Heart left ventricle (tissue), 16 donors: ENCODE measurements around the gene ZNF862. TPM values are rescaled to one million over a fixed set of nuclear protein-coding genes. Genes with fewer than 3 reads are reported as not detected.

Source experiments
- ATAC-seq, 4 donors: fragments of 200-7000 bp; cut with Tn5 transposase; one replicate each; pipeline ENCODE4 v1.9.1; 2020 to 2022; ENCODE audit warnings: moderate library complexity in 4 of 4, mild to moderate bottlenecking in 3 of 4, moderate number of reproducible peaks in 1 of 4
- DNase-seq, 5 donors: peaks; one replicate each; pipeline ENCODE4 v3.0.0-alpha.2; 2020
- H3K27ac ChIP-seq, 12 donors: fragments of 200-600 bp; sonication (generic) in 4 of 12; one replicate each; pipeline versions ENCODE4 v1.5.0 to v1.8.0; 2016 to 2022; ENCODE audit warnings: mild to moderate bottlenecking in 2 of 12
- H3K27me3 ChIP-seq, 9 donors: fragments of 200-600 bp; sonication (generic) in 2 of 9; one replicate each; pipeline versions ENCODE4 v1.5.1 to v1.8.0; 2016 to 2022; ENCODE audit warnings: mild to moderate bottlenecking in 3 of 9
- H3K36me3 ChIP-seq, 9 donors: fragments of 200-600 bp; sonication (generic) in 2 of 9; one replicate each; pipeline versions ENCODE4 v1.5.0 to v1.8.0; 2018 to 2022; ENCODE audit warnings: mild to moderate bottlenecking in 2 of 9
- H3K4me1 ChIP-seq, 12 donors: fragments of 200-600 bp; sonication (generic) in 4 of 12; one replicate each; pipeline versions ENCODE4 v1.5.0 to v1.8.0; 2016 to 2022; ENCODE audit warnings: mild to moderate bottlenecking in 3 of 12
- H3K4me3 ChIP-seq, 12 donors: fragments of 200-600 bp; sonication (generic) in 4 of 12; one replicate each; pipeline versions ENCODE4 v1.5.0 to v1.8.0; 2017 to 2022; ENCODE audit warnings: mild to moderate bottlenecking in 9 of 12, moderate library complexity in 4 of 12
- H3K9me3 ChIP-seq, 12 donors: fragments of 200-600 bp; sonication (generic) in 4 of 12; one replicate each; pipeline versions ENCODE4 v1.5.0 to v1.8.0; 2016 to 2022; ENCODE audit warnings: mild to moderate bottlenecking in 1 of 12
- CTCF ChIP-seq, 12 donors: fragments of 200-600 bp; sonication (generic) in 4 of 12; IDR thresholded peaks; one replicate each; pipeline versions ENCODE4 v1.5.0 to v1.8.0; 2018 to 2022; ENCODE audit warnings: antibody characterized with exemption in 12 of 12, mild to moderate bottlenecking in 5 of 12
- POLR2A ChIP-seq, 2 donors: fragments of 450-650 bp; IDR thresholded peaks; one replicate each; pipeline ENCODE4 v1.6.1; 2017; ENCODE audit warnings: antibody characterized with exemption in 2 of 2, mild to moderate bottlenecking in 2 of 2, moderate library complexity in 2 of 2
- WGBS, 4 donors: extraction: QIAGEN DNeasy Blood & Tissue Kit in 2 of 4; methylation state at CpG; one replicate each; pipeline versions ENCODE4 v1.1.5 to v1.1.7; 2013 to 2018; 5-methylcytosine and 5-hydroxymethylcytosine counted together
- intact Hi-C, 10 donors: fragments of 100-400 bp; cut with DNase I; formaldehyde crosslinking; loops; one replicate each; pipeline versions ENCODE4 v1.11.1 to v1.14.2; 2022
- polyA plus RNA-seq, 2 donors: library from polyadenylated mRNA; stranded (reverse); fragments of 200-250 nt; gene quantifications; one replicate each; pipeline ENCODE4 v1.2.3, GENCODE V29; 2013
- total RNA-seq, 9 donors: library from RNA; depleted of rRNA in 2 of 9; stranded (reverse); fragments of >200 nt in 2 of 9; fragmentation: NEBNext Ultra II Directional in 3 of 9; extraction: Animal tissue kit (Norgen Biotek cat#: 25700) in 3 of 9; gene quantifications; one replicate each; pipeline versions ENCODE4 v1.1.0 to v1.2.4, GENCODE V29; 2016 to 2023
- donor health status: ischemic (EF 13 %, LVEDD 7.1; RV severe dilation, severe dysfunction).
- donor health status: healthy with polysubstance abuse.
- donor health status: DM: no; HTN: yes; CAD: no.
- donor health status: DM: no; HTN: no; CAD: no.
- donor health status: ischemic (EF 25% LVEDD 6.9; RV normal size, moderate dysfunction).
- donor health status: ischemic (EF 25% LVEDD 5.7; RV mildly dilated, moderate dysfunction).
- donor health status: healthy.
- donor health status: DM: yes; HTN: yes; CAD: no.
- donor health status: ischemic (EF 35%, LVEDD 5.7; RV mildly dilated, moderate dysfunction).
- donor health status: nonischemic (EF 11% LVEDD 7.7; RV severe dilation, severe dysfunction).
- donor health status: DM: yes; HTN: yes; CAD: no.
- donor health status: PGD.
- donor health status: ischemic (EF 29% LVEDD 5.4; RV normal size, mild dysfunction).
- donor health status: nonischemic (EF 23%, LVEDD 6.1; RV moderate dilation, normal function).

Gene ZNF862
- total and polyA plus RNA-seq, 11 donors = 6.9 to 18.1 (median 9.1) TPM

DNA sequence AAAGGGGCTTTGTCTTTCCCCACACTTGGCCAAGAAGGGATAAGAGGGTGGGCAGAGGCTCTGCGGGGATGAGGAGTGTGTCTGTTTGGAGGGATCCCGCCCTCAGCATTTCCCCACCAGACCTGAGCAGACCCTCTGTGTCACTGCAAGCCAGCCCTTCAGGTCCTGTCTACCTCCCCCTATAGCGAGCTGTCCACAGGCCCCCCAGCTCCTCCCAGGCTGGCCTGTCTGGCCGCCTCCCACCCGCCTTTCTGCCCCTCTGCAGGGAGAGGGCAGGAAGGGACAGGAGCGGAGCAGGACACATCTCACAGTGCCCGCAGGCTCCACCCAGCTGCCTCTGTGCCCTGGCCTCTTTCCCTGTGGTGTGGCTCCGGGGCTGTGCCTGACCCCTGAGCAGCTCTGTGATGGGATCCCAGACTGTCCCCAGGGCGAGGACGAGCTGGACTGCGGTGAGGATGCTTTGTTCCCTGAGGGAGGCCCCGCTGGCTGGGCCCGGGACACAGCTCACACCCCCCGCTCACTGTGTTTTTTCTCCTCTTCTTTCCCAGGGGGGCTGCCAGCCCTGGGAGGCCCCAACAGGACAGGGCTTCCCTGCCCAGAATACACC, 47.3 kb upstream of the ZNF862 start:
- intact Hi-C loops = no loop called here
- 87 to 94% (median 92%) methylated on average over 14 of the region's 14 CpGs for WGBS, 4 donors

DNA sequence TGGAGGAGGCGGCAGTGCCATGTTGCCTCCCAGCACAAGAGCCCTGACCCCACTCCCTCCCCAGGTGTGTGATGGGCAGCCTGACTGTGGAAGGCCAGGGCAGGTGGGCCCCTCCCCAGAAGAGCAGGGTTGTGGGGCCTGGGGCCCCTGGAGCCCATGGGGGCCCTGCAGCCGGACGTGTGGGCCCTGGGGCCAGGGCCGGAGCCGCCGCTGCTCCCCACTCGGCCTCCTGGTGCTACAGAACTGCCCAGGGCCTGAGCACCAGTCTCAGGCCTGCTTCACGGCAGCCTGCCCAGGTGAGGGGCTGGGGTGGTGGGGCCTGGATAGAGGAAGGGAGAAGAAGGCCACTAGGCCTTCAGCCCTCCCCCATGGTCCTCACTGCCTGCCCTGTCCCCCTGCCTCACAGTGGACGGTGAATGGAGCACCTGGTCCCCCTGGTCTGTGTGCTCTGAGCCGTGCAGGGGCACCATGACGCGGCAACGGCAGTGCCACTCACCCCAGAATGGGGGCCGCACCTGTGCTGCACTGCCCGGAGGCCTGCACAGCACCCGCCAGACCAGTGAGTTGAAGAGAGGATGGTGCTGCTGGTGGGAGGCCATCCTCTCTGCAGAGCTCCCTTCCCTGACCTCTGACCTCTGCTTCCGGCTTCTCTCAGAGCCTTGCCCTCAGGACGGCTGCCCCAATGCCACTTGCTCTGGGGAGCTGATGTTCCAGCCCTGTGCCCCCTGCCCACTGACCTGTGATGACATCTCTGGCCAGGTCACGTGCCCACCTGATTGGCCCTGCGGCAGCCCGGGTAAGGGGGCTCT, 46.6 kb upstream of the ZNF862 start:
- DNase-seq (no peak), ATAC-seq (no peak)
- no peak overlapping the region for H3K27ac ChIP-seq
- H3K9me3 ChIP-seq = no peaks in the 10 kb centered on the region
- peaks cover 3 to 47% (median 28%) of the 10 kb centered on the region in 9 donors for H3K27me3 ChIP-seq
- no peaks in the 10 kb centered on the region for H3K36me3 ChIP-seq
- TF ChIP-seq POLR2A (IDR thresholded peaks at IDR 0.05) (no peak), CTCF (IDR thresholded peaks at IDR 0.05) (no peak)
- H3K4me1 ChIP-seq = peaks cover 0 to 20% (median 6%) of the 10 kb centered on the region in 12 donors
- intact Hi-C loops = no loop called here
- 96 to 97% (median 96%) methylated on average over 6 to 21 of the region's 21 CpGs for WGBS, 4 donors
- no peak overlapping the region for H3K4me3 ChIP-seq

More for the DNA sequence above, 47.3 kb upstream of the ZNF862 start:
- H3K36me3 ChIP-seq = no peaks in the 10 kb centered on the region
- ATAC-seq (no peak), DNase-seq (no peak)
- H3K27me3 ChIP-seq = peaks cover 3 to 47% (median 28%) of the 10 kb centered on the region in 9 donors
- H3K9me3 ChIP-seq = no peaks in the 10 kb centered on the region
- H3K27ac ChIP-seq = no peak overlapping the region
- H3K4me1 ChIP-seq = peaks cover 0 to 20% (median 6%) of the 10 kb centered on the region in 12 donors
- TF ChIP-seq CTCF (IDR thresholded peaks at IDR 0.05) (no peak), POLR2A (IDR thresholded peaks at IDR 0.05) (no peak)
- H3K4me3 ChIP-seq = no peak overlapping the region

DNA sequence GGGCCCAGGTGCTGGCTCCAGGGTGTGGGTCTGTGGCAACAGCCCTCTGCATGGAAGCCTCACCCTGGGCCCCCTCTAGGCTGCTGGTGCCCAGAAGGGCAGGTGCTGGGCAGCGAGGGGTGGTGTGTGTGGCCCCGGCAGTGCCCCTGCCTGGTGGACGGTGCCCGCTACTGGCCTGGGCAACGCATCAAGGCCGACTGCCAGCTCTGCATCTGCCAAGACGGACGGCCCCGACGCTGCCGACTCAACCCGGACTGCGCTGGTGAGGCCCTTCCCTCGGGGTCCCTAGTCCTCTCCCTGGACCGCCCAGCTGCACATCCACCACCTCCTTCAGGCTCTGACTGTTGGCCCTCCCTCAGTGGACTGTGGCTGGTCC, 46.0 kb upstream of the ZNF862 start:
- Histone ChIP-seq H3K27me3 (peaks cover 3 to 47% (median 28%) of the 10 kb centered on the region in 9 donors), H3K4me3 (no peak overlapping the region)
- WGBS, 4 donors = 90 to 96% (median 91%) methylated on average over 11 to 15 of the region's 15 CpGs

More for the DNA sequence above, 46.0 kb upstream of the ZNF862 start:
- Histone ChIP-seq H3K27ac (no peak overlapping the region), H3K4me1 (peaks cover 0 to 19% (median 6%) of the 10 kb centered on the region in 12 donors), H3K9me3 (no peaks in the 10 kb centered on the region), H3K36me3 (no peaks in the 10 kb centered on the region)
- intact Hi-C loops = no loop called here
- ATAC-seq = no peak
- no peak for DNase-seq
- TF ChIP-seq POLR2A (IDR thresholded peaks at IDR 0.05) (no peak), CTCF (IDR thresholded peaks at IDR 0.05) (no peak)
